ENCODE measurements around the gene TEX35. TPM values are rescaled to one million over a fixed set of nuclear protein-coding genes. Genes with fewer than 3 reads are reported as not detected.
A peak's percentile ranks its signal among the peaks of the same experiment; 100 is the strongest.
"Not testable (repeated sequence)": the region's sequence is repeated elsewhere in the genome, so short reads cannot be mapped to it uniquely, and the experiment has no call there.

The TEX35 gene
- total RNA-seq, 2 donors from 2014 or later, result not detected

DNA sequence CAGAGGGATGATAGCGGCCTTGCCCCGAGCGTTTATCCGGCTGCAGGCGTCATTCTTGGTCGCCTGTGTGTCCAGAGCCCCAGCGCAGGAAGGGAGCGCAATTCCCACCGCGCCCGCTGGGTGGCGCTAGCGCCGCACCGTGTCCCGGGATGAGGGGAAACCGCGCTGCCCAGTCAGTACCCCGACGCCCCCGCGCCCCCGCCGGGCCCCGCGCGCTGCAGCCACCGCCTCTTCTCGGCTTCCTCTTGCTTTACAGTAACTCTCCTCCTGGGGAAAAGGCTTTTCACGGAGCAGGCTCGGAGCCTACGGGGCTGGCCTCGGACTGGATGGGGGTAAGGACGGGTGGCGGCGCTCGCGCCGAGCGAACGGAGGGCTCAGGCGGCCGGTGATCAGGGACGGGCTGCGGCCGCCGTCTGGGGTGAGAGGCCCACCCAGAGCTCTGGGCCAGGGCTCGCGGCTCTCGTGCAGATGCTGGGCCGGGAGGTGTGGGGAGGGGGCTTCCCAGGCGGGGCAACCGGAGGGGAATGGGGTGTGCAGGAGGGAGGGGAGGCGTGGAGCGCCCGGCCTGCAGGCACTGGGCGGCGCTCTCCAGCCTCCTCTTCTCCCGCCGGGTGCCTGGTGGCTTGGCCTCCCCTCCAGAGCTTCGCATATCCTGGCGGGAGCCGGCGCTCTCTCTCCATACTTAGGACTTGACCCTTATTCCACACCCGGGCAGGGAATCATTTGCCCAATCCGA lies 29.8 kb downstream of the TEX35 start:
- H3K27me3 Mint-ChIP-seq (ENCODE audit: low read depth), result no peaks in the 10 kb centered on the region
- H3K27ac Mint-ChIP-seq, result peak overlapping the region; percentile 82
- H3K36me3 Mint-ChIP-seq (ENCODE audit: insufficient read depth in 2 of 2), result no peaks in the 10 kb centered on the region
- H3K9me3 Mint-ChIP-seq, result no peaks in the 10 kb centered on the region
- DNase-seq (peak; percentile 92 to 97), ATAC-seq (replicated peaks in 1 of 2) (peak; percentile 92)
- H3K4me3 Mint-ChIP-seq, result peak overlapping the region; percentile 92 to 94
- H3K4me1 Mint-ChIP-seq (ENCODE audit: low read depth), result peaks cover 5% of the 10 kb centered on the region

GRCh38 chr1:178543290-178543607 lies 30.3 kb downstream of the TEX35 start:
- ATAC-seq (replicated peaks in 1 of 2), result no peak
- H3K36me3 Mint-ChIP-seq (ENCODE audit: insufficient read depth in 2 of 2), result no peaks in the 10 kb centered on the region
- no peak overlapping the region for H3K27ac Mint-ChIP-seq
- H3K27me3 Mint-ChIP-seq (ENCODE audit: low read depth), result no peaks in the 10 kb centered on the region
- no peaks in the 10 kb centered on the region for H3K9me3 Mint-ChIP-seq
- peak overlapping the region; percentile 92 to 94 for H3K4me3 Mint-ChIP-seq
- H3K4me1 Mint-ChIP-seq (ENCODE audit: low read depth), result peaks cover 5% of the 10 kb centered on the region
- no peak for DNase-seq

DNA sequence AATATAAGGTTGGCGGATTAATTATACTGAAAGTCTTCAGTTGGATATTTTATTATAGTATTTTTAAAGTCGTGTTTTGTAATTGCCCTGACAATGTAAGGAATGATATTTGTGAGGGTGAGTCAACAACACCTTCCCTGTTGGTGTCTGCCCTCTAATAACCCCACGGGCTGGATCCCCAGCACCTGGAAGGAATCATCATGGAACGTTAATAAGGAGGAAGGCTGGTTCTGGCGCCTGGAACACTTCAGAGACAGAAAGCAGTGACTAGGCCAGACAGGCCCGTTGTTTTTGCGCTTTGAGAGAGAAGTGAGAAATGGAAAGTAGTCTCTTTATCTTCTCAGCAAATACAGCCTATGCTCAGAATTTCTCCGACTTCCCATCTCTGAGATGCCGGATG lies 31.6 kb downstream of the TEX35 start:
- H3K4me1 Mint-ChIP-seq (ENCODE audit: low read depth), result peaks cover 5% of the 10 kb centered on the region
- no peak overlapping the region for H3K4me3 Mint-ChIP-seq
- no peaks in the 10 kb centered on the region for H3K36me3 Mint-ChIP-seq (ENCODE audit: insufficient read depth in 2 of 2)
- no peaks in the 10 kb centered on the region for H3K27me3 Mint-ChIP-seq (ENCODE audit: low read depth)
- H3K9me3 Mint-ChIP-seq, result no peaks in the 10 kb centered on the region
- no peak for DNase-seq
- H3K27ac Mint-ChIP-seq, result no peak overlapping the region
- no peak for ATAC-seq (replicated peaks in 1 of 2)

- Mint-ChIP-seq H3K27me3 (ENCODE audit: low read depth) (no peaks in the 10 kb centered on the region), H3K4me1 (ENCODE audit: low read depth) (peaks cover 4% of the 10 kb centered on the region), H3K36me3 (ENCODE audit: insufficient read depth in 2 of 2) (no peaks in the 10 kb centered on the region), H3K9me3 (no peaks in the 10 kb centered on the region), H3K27ac (no peak overlapping the region), H3K4me3 (no peak overlapping the region)
- no peak for DNase-seq
- no peak for ATAC-seq (replicated peaks in 1 of 2)
Measured at GRCh38 chr1:178548108-178548507, 35.2 kb downstream of the TEX35 start.

GRCh38 chr1:178551307-178551706 lies 38.4 kb downstream of the TEX35 start:
- peaks cover 2 to 8% of the 10 kb centered on the region in 2 donors for H3K9me3 Mint-ChIP-seq
- no peaks in the 10 kb centered on the region for H3K27me3 Mint-ChIP-seq (ENCODE audit: low read depth)
- H3K27ac Mint-ChIP-seq, result no peak overlapping the region
- H3K36me3 Mint-ChIP-seq (ENCODE audit: insufficient read depth in 2 of 2), result peaks cover 0 to 1% of the 10 kb centered on the region in 2 donors
- ATAC-seq (replicated peaks in 1 of 2) (no peak), DNase-seq (no peak)
- H3K4me1 Mint-ChIP-seq (ENCODE audit: low read depth), result no peaks in the 10 kb centered on the region
- H3K4me3 Mint-ChIP-seq, result no peak overlapping the region

- Mint-ChIP-seq H3K27me3 (ENCODE audit: low read depth) (no peaks in the 10 kb centered on the region), H3K4me3 (no peak overlapping the region)
- ATAC-seq (replicated peaks in 1 of 2), result no peak
Measured at GRCh38 chr1:178551940-178552339, 39.0 kb downstream of the TEX35 start.

GRCh38 chr1:178552856-178553255 lies 39.9 kb downstream of the TEX35 start:
- Mint-ChIP-seq H3K9me3 (peaks cover 2 to 8% of the 10 kb centered on the region in 2 donors), H3K4me3 (no peak overlapping the region), H3K27ac (no peak overlapping the region), H3K4me1 (ENCODE audit: low read depth) (no peaks in the 10 kb centered on the region), H3K27me3 (ENCODE audit: low read depth) (no peaks in the 10 kb centered on the region), H3K36me3 (ENCODE audit: insufficient read depth in 2 of 2) (peaks cover 0 to 1% of the 10 kb centered on the region in 2 donors)
- ATAC-seq (replicated peaks in 1 of 2) (no peak), DNase-seq (no peak)

More at GRCh38 chr1:178551940-178552339, 39.0 kb downstream of the TEX35 start:
- H3K36me3 Mint-ChIP-seq (ENCODE audit: insufficient read depth in 2 of 2), result peaks cover 0 to 1% of the 10 kb centered on the region in 2 donors
- no peak overlapping the region for H3K27ac Mint-ChIP-seq
- no peak for DNase-seq
- peaks cover 2 to 8% of the 10 kb centered on the region in 2 donors for H3K9me3 Mint-ChIP-seq
- H3K4me1 Mint-ChIP-seq (ENCODE audit: low read depth), result no peaks in the 10 kb centered on the region

DNA sequence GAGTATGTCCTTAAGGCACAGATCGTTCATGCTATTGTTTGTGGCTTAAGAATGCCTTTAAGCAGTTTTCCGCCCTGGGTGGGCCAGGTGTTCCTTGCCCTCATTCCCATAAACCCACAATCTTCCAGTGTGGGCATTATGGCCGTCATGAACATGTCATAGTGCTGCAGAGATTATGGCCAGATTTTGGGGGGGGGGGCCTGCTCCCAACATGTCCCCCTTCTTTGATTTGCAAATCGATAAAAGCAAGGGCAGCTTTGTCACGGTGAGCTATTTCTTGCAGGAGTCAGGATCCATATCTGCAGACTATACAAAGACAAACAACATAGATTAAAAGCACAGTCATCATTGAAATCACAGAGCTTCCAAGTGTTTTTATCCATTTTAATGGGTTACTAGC lies 41.4 kb downstream of the TEX35 start:
- H3K27ac Mint-ChIP-seq; H3K27me3 Mint-ChIP-seq (ENCODE audit: low read depth); H3K4me3 Mint-ChIP-seq; H3K9me3 Mint-ChIP-seq; H3K4me1 Mint-ChIP-seq (ENCODE audit: low read depth); ATAC-seq (replicated peaks in 1 of 2); H3K36me3 Mint-ChIP-seq (ENCODE audit: insufficient read depth in 2 of 2); DNase-seq: not testable (repeated sequence)

DNA sequence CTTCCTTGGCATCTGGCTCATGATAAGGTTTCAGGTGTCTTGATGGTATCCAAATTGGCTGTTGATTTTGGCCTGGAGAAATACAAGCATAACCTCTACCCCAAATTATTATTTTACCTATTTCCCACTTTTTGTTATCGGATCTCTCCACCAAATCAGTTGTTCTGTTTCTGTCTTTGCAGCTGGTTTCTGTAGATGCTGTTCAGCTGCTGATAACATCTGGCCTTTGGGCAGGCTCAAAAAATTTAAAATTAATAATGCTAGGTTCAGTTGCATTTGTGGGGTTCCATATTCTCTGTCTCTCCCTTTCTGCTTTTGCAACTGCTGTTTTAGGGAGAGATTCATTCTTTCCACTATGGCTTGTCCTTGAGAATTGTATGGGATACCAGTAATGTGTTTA lies 42.7 kb downstream of the TEX35 start:
- DNase-seq; ATAC-seq (replicated peaks in 1 of 2); H3K9me3 Mint-ChIP-seq; H3K27ac Mint-ChIP-seq; H3K27me3 Mint-ChIP-seq (ENCODE audit: low read depth); H3K4me3 Mint-ChIP-seq; H3K36me3 Mint-ChIP-seq (ENCODE audit: insufficient read depth in 2 of 2); H3K4me1 Mint-ChIP-seq (ENCODE audit: low read depth): not testable (repeated sequence)

GRCh38 chr1:178558816-178559215 lies 45.9 kb downstream of the TEX35 start:
- not testable (repeated sequence) for H3K4me3 Mint-ChIP-seq; H3K9me3 Mint-ChIP-seq; H3K36me3 Mint-ChIP-seq (ENCODE audit: insufficient read depth in 2 of 2); H3K27me3 Mint-ChIP-seq (ENCODE audit: low read depth); ATAC-seq (replicated peaks in 1 of 2); H3K4me1 Mint-ChIP-seq (ENCODE audit: low read depth); H3K27ac Mint-ChIP-seq; DNase-seq

DNA sequence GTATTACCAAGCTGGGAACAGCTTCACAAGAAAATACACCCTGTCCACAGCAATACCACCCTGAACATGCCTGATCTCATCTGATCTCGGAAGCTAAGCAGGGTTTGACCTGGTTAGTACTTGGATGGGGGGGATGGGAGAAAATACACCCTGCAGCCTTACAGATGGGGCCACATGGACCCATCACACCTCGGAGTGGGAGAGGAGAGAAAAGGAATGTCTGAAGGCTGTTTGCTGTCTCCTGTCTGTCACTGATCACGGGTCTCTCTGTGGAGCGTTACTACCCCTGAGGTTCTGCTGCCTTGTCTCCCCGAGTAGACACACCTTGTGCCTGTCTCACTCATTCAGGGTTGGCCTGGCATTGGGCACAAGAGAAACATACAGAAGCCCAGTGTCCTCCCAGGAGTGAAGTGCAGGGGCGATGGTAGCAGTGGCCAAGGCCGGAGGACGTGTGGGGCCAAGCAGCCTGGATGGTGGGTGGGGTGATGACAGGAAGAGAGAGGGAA lies 48.0 kb downstream of the TEX35 start:
- ATAC-seq (replicated peaks in 1 of 2) (no peak), DNase-seq (no peak)
- Mint-ChIP-seq H3K36me3 (ENCODE audit: insufficient read depth in 2 of 2) (no peaks in the 10 kb centered on the region), H3K27ac (no peak overlapping the region), H3K4me3 (no peak overlapping the region), H3K9me3 (no peaks in the 10 kb centered on the region), H3K4me1 (ENCODE audit: low read depth) (no peaks in the 10 kb centered on the region), H3K27me3 (ENCODE audit: low read depth) (no peaks in the 10 kb centered on the region)

- peaks cover 2% of the 10 kb centered on the region for H3K27me3 Mint-ChIP-seq (ENCODE audit: low read depth)
- no peaks in the 10 kb centered on the region for H3K4me1 Mint-ChIP-seq (ENCODE audit: low read depth)
- DNase-seq (no peak), ATAC-seq (replicated peaks in 1 of 2) (no peak)
- no peaks in the 10 kb centered on the region for H3K9me3 Mint-ChIP-seq
- no peak overlapping the region for H3K27ac Mint-ChIP-seq
- H3K4me3 Mint-ChIP-seq, result no peak overlapping the region
- H3K36me3 Mint-ChIP-seq (ENCODE audit: insufficient read depth in 2 of 2), result no peaks in the 10 kb centered on the region
Measured at GRCh38 chr1:178563099-178563820, 50.4 kb downstream of the TEX35 start.

DNA sequence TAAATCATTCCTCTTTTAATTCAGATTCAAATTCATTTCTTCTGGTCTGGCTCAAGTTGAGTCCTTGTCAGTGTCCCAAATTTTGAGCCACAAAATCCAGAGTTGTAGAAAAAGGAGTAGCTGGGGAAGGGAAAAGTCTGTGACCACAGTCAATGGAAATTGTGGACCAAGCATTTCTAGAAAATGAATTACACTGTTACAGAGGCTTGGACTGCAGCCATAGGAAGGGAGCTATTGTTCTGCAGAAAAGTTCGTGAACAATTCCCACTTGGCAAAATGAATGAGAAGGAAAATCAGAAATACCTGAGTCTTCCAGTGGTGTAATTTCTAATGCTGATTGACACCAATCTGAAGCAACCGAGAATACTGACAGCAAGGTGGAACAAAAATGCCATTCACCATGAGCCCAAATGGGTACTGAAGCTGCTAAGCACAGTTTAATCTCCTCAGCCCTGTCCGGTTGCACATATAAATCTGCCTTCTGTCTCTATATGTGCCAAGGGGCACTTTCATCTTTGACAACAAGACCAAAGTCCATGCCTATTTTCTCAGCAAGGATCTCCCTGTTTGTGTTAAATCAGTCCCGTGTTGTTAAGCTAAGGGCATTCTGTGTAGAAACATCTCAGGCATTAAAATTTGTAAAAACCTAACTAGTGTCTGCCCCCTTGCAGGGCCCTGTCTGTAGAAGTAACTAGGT lies 51.3 kb downstream of the TEX35 start:
- Mint-ChIP-seq H3K27me3 (ENCODE audit: low read depth) (peaks cover 6% of the 10 kb centered on the region), H3K4me1 (ENCODE audit: low read depth) (no peaks in the 10 kb centered on the region), H3K4me3 (no peak overlapping the region), H3K36me3 (ENCODE audit: insufficient read depth in 2 of 2) (no peaks in the 10 kb centered on the region), H3K9me3 (no peaks in the 10 kb centered on the region), H3K27ac (no peak overlapping the region)
- ATAC-seq (replicated peaks in 1 of 2) (no peak), DNase-seq (no peak)
